SK-N-MC (cell line): Measurements from ENCODE around the gene FAT3.

Experiments
- EZH2 ChIP-seq: fragments of 200-600 bp; sonication (generic); IDR thresholded peaks from one replicate; pipeline ENCODE4 v1.6.1; 2017; ENCODE audit warnings: antibody characterized with exemption
- FOXP2 ChIP-seq: optimal IDR thresholded peaks from 2 replicates; pipeline ENCODE3; 2011; ENCODE audit warnings: mild to moderate bottlenecking, moderate library complexity; ENCODE audit not compliant: insufficient read depth; ENCODE audit errors: extremely low read length, control extremely low read depth
- POLR2AphosphoS5 ChIP-seq: IDR thresholded peaks from 2 replicates; pipeline ENCODE4 v1.6.1; 2012; ENCODE audit warnings: mild to moderate bottlenecking, low read depth, low read length, borderline replicate concordance

GRCh38 chr11:92257536-92257935 lies 32.9 kb downstream of the FAT3 start:
- TF ChIP-seq POLR2AphosphoS5 (no peak), FOXP2 (no peak), EZH2 (no peak)
